Endothelial cell of umbilical vein (primary cell): ENCODE data around the gene SH3RF3. TPM values are rescaled to one million over a fixed set of nuclear protein-coding genes. Genes with fewer than 3 reads are reported as not detected.

Experiments
- BruUV-seq: library from RNA; stranded (reverse); fragments of 400-500 nt; replicated peaks from 2 replicates; lab custom pipeline; 2021; lab: Mats Ljungman, UMichigan
- CTCF ChIA-PET: fragments of 300-600, 350-600 bp; sonication (Branson Sonifier 250); formaldehyde crosslinking; loops from one replicate; lab custom pipeline; 2021; ENCODE audit warnings: antibody characterized with exemption, inconsistent platforms; lab: Charles Lee
- POLR2A ChIA-PET: fragments of 300-600, 350-600 bp; sonication (Branson Sonifier 250); formaldehyde crosslinking; loops from one replicate; lab custom pipeline; 2021; ENCODE audit warnings: antibody characterized with exemption, inconsistent platforms; lab: Charles Lee
- DNase-seq: peaks from one replicate; pipeline ENCODE4 v3.0.0-alpha.2; 2011; ENCODE audit warnings: low read depth, low spot score
- FAIRE-seq: peaks from 2 replicates; lab custom pipeline; 2011; peaks lifted over from hg19 to GRCh38; lab: Jason Lieb, UNC
- H2AFZ ChIP-seq: 2 replicates; pipeline ENCODE4 v1.6.0; 2012; ENCODE audit warnings: low read depth, low read length, control low read depth, inconsistent platforms
- H3K27ac ChIP-seq: 2 replicates; pipeline ENCODE4 v1.5.1; 2011; ENCODE audit warnings: low read depth, mild to moderate bottlenecking, control low read depth, low read length, moderate library complexity; ENCODE audit not compliant: insufficient read depth
- H3K27me3 ChIP-seq, 2 experiments: 2 replicates each; pipeline versions ENCODE4 v1.6.0 to v1.6.1; 2011; ENCODE audit warnings: low read length in 2 of 2, mixed read lengths in 1 of 2; ENCODE audit not compliant: control insufficient read depth in 2 of 2, insufficient read depth in 2 of 2
- H3K36me3 ChIP-seq, 2 experiments: 2 replicates in 1 of 2; 3 replicates in 1 of 2; pipeline ENCODE4 v1.5.1; 2011; ENCODE audit warnings: low read length in 2 of 2, mild to moderate bottlenecking in 1 of 2, moderate library complexity in 1 of 2; ENCODE audit not compliant: control insufficient read depth in 2 of 2, insufficient read depth in 2 of 2; ENCODE audit errors: extremely low read depth in 1 of 2
- H3K4me1 ChIP-seq: 3 replicates; pipeline ENCODE4 v1.5.1; 2011; ENCODE audit warnings: mild to moderate bottlenecking, low read length; ENCODE audit not compliant: control insufficient read depth, insufficient read depth; ENCODE audit errors: extremely low read depth
- H3K4me2 ChIP-seq: 2 replicates; pipeline ENCODE4 v1.6.1; 2011; ENCODE audit warnings: low read length, control low read depth, mixed read lengths; ENCODE audit not compliant: insufficient read depth
- H3K4me3 ChIP-seq, 3 experiments: fragments of 200-600 bp in 1 of 3; sonication (generic), shearing (Covaris generic) in 1 of 3; replicated peaks in 1 of 3; 2 replicates each; pipeline ENCODE4 v1.5.1; 2011 to 2016; ENCODE audit warnings: control low read depth in 3 of 3, low read length in 3 of 3, mild to moderate bottlenecking in 2 of 3, inconsistent platforms in 1 of 3, low read depth in 1 of 3, moderate library complexity in 1 of 3; ENCODE audit not compliant: insufficient read depth in 1 of 3
- H3K79me2 ChIP-seq: 2 replicates; pipeline ENCODE4 v1.6.0; 2012; ENCODE audit warnings: low read length, inconsistent platforms; ENCODE audit not compliant: control insufficient read depth, insufficient read depth
- H3K9ac ChIP-seq: replicated peaks from 2 replicates; pipeline ENCODE3; 2011; ENCODE audit warnings: low read length, control low read depth; ENCODE audit not compliant: insufficient read depth; ENCODE audit errors: extremely low read depth
- H3K9me1 ChIP-seq: replicated peaks from 3 replicates; pipeline ENCODE4 v1.6.0; 2011; ENCODE audit warnings: mild to moderate bottlenecking, low read length; ENCODE audit not compliant: control insufficient read depth, insufficient read depth; ENCODE audit errors: extremely low read depth
- H3K9me3 ChIP-seq: replicated peaks from 2 replicates; pipeline ENCODE4 v1.5.1; 2012; ENCODE audit warnings: low read length, inconsistent platforms; ENCODE audit not compliant: control insufficient read depth, insufficient read depth
- H4K20me1 ChIP-seq: replicated peaks from 2 replicates; pipeline ENCODE3; 2011; ENCODE audit warnings: mild to moderate bottlenecking, low read length; ENCODE audit not compliant: control insufficient read depth, insufficient read depth; ENCODE audit errors: extremely low read depth
- CTCF ChIP-seq, 2 donors: IDR thresholded peaks; 1 replicate in 1 of 2; 2 replicates in 1 of 2; pipeline ENCODE4 v1.5.1; 2011; ENCODE audit warnings: low read length in 2 of 2, mild to moderate bottlenecking in 2 of 2, moderate library complexity in 2 of 2, control low read depth in 1 of 2, inconsistent platforms in 1 of 2, low read depth in 1 of 2; ENCODE audit not compliant: insufficient read depth in 1 of 2; ENCODE audit errors: extremely low read depth in 1 of 2
- EZH2 ChIP-seq: IDR thresholded peaks from 2 replicates; pipeline ENCODE4 v1.6.1; 2012; ENCODE audit warnings: borderline replicate concordance, low read depth, mild to moderate bottlenecking, moderate library complexity, low read length, inconsistent platforms; ENCODE audit not compliant: severe bottlenecking
- FOS ChIP-seq: IDR thresholded peaks from 2 replicates; pipeline ENCODE4 v1.6.1; 2011; ENCODE audit warnings: mild to moderate bottlenecking, low read length, moderate library complexity, borderline replicate concordance; ENCODE audit not compliant: insufficient read depth
- GATA2 ChIP-seq: IDR thresholded peaks from 2 replicates; pipeline ENCODE4 v1.7.0; 2011; ENCODE audit warnings: low read depth, mild to moderate bottlenecking, moderate library complexity, mixed read lengths, low read length; ENCODE audit not compliant: insufficient read length, insufficient read depth
- JUN ChIP-seq: IDR thresholded peaks from 2 replicates; pipeline ENCODE4 v1.6.1; 2011; ENCODE audit warnings: borderline replicate concordance, low read depth; ENCODE audit not compliant: insufficient read length, insufficient read depth
- MAX ChIP-seq: IDR thresholded peaks from 2 replicates; pipeline ENCODE4 v1.6.1; 2011; ENCODE audit not compliant: insufficient read depth, insufficient read length
- MYC ChIP-seq: IDR thresholded peaks from one replicate; pipeline ENCODE4 v1.6.1; 2011; ENCODE audit warnings: mild to moderate bottlenecking, low read depth, low read length
- POLR2A ChIP-seq: IDR thresholded peaks from 2 replicates; pipeline ENCODE4 v1.6.1; 2012; ENCODE audit warnings: low read depth, mild to moderate bottlenecking, control low read depth, low read length
- POLR2AphosphoS5 ChIP-seq: IDR thresholded peaks from 2 replicates; pipeline ENCODE4 v1.6.1; 2012; ENCODE audit warnings: low read depth, mild to moderate bottlenecking, control low read depth, low read length, moderate library complexity; ENCODE audit not compliant: insufficient read depth
- dilution Hi-C: fragments of 300-500 bp; cut with MboI; formaldehyde crosslinking; loops from one replicate; pipeline ENCODE4 v1.15.0; 2019; ENCODE audit warnings: low sequenced_read_pairs; ENCODE audit not compliant: extremely low pct_ligation_motif_present
- intact Hi-C: fragments of 100-400 bp; cut with micrococcal nuclease; formaldehyde crosslinking; loops from one replicate; pipeline ENCODE4 v1.10.0; 2022
- polyA plus RNA-seq, 4 experiments: library from polyadenylated mRNA; depleted of rRNA in 3 of 4; stranded (reverse) in 3 of 4; unstranded in 1 of 4; fragments of >200 nt; gene quantifications; 2 replicates each; pipeline versions ENCODE4 v1.2.1 to v1.2.3, GENCODE V29; 2011 to 2012; ENCODE audit warnings: missing spikeins in 1 of 4
- total RNA-seq: library from RNA; stranded (reverse); gene quantifications from 2 replicates; pipeline ENCODE4 v1.2.3, GENCODE V29; 2021

SH3RF3 gene
- total and polyA plus RNA-seq, 2 donors (not counting 3 experiments of a cell fraction or from before 2014, with no cell fraction given), result 3.8 to 14.7 TPM

- Histone ChIP-seq H3K4me2 (no peak overlapping the region), H3K9me1 (no peaks in the 10 kb centered on the region), H3K4me3 (no peak overlapping the region), H3K4me1 (peaks cover 12% of the 10 kb centered on the region), H3K27ac (no peak overlapping the region), H3K9ac (no peak overlapping the region), H3K9me3 (no peaks in the 10 kb centered on the region), H3K36me3 (no peaks in the 10 kb centered on the region), H4K20me1 (no peaks in the 10 kb centered on the region), H3K79me2 (peaks cover 36% of the 10 kb centered on the region), H2AFZ (no peak overlapping the region), H3K27me3 (peaks cover 0 to under 1% of the 10 kb centered on the region in 2 experiments)
- intact Hi-C loops (no loop called here), dilution Hi-C loops (no loop called here)
- ChIA-PET POLR2A (no interaction called here), CTCF (interaction anchor here (0.8 to 8.7 kb wide), 8 partner anchors 112 to 387 kb away, joined by 3 to 163 read pairs (median 8); no protein-coding TSS in a partner anchor)
- no peak for FAIRE-seq
- TF ChIP-seq POLR2AphosphoS5, result no peak
- TF ChIP-seq EZH2, result no peak
- no peak for TF ChIP-seq FOS
- TF ChIP-seq POLR2A, result no peak
- TF ChIP-seq MAX, result no peak
- no peak for TF ChIP-seq GATA2
- no peak for TF ChIP-seq JUN
- no peak for TF ChIP-seq MYC
- no peak for TF ChIP-seq CTCF (IDR thresholded peaks at IDR 0.05; ENCODE audit: extremely low read depth in 1 of 2, insufficient read depth in 1 of 2, low read depth in 1 of 2, low read length in 2 of 2)
- no peak for DNase-seq
- BruUV-seq, result no TSS peak
These were observed 1.4 kb upstream of the SH3RF3 start for GRCh38 chr2:109127556-109127955.
